ENCODE measurements around the gene KCNE4.

KCNE4 gene

DNA sequence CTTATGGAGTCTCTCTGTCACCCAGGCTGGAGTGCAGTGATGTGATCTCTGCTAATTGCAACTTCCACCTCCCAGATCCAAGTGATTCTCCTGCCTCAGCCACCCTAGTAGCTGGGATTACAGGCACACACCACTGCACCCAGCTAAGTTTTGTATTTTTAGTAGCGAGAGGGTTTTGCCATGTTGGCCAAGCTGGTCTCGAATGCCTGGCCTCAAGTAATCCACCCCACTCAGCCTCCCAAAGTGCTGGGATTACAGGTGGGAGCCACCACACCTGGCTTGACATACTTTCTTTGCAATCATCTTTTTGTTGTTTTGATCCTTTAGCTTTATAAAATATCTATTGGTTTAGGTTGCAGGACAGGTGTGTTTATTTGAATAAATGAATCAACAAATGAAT is 9.7 kb upstream of the KCNE4 start:
- no peak overlapping the region for H3K27ac ChIP-seq (ENCODE audit: low read depth, low read length)

DNA sequence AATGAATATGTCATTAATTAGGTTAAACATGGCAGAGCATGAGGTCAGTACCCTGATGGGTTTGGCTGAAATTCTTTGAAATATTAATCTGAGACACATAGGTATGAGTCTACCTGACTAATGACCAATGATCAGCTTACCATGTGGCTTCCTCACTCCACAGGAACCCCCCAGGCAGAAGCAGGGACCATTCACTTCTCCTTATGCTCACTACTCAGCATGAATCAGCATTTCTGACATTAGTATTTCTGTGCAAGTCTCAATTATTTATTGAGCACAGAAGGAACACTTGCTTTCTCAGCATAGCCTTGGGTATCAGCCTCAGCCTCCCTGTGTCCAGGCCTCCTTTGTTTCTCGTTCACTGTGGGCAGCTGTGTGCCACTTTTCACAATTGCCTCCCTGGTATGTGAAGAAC is 9.3 kb upstream of the KCNE4 start:
- TF ChIP-seq, protein P1, sequence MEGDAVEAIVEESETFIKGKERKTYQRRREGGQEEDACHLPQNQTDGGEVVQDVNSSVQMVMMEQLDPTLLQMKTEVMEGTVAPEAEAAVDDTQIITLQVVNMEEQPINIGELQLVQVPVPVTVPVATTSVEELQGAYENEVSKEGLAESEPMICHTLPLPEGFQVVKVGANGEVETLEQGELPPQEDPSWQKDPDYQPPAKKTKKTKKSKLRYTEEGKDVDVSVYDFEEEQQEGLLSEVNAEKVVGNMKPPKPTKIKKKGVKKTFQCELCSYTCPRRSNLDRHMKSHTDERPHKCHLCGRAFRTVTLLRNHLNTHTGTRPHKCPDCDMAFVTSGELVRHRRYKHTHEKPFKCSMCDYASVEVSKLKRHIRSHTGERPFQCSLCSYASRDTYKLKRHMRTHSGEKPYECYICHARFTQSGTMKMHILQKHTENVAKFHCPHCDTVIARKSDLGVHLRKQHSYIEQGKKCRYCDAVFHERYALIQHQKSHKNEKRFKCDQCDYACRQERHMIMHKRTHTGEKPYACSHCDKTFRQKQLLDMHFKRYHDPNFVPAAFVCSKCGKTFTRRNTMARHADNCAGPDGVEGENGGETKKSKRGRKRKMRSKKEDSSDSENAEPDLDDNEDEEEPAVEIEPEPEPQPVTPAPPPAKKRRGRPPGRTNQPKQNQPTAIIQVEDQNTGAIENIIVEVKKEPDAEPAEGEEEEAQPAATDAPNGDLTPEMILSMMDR (IDR thresholded peaks at IDR 0.05; ENCODE audit: low read depth, low read length, poor library complexity, severe bottlenecking): no peak
- H3K4me1 ChIP-seq (ENCODE audit: control insufficient read depth, low read length): peaks cover 11% of the 10 kb centered on the region
- H3K4me2 ChIP-seq (ENCODE audit: low read length): no peak overlapping the region
- H3K9me2 ChIP-seq (replicated peaks; ENCODE audit: control insufficient read depth, low read length): no peaks in the 10 kb centered on the region
- H3K27ac ChIP-seq (ENCODE audit: low read depth, low read length): no peak overlapping the region
- H3K27me3 ChIP-seq (ENCODE audit: control insufficient read depth, low read length): no peaks in the 10 kb centered on the region
- no peak overlapping the region for H3K4me3 ChIP-seq (ENCODE audit: low read length)
- H3K36me3 ChIP-seq (ENCODE audit: control insufficient read depth, low read length): no peaks in the 10 kb centered on the region
- H3K9me3 ChIP-seq (ENCODE audit: control insufficient read depth, insufficient read depth, low read length): no peaks in the 10 kb centered on the region
- H3F3A ChIP-seq (ENCODE audit: control insufficient read depth, insufficient read depth): no peaks in the 10 kb centered on the region
- H4K20me1 ChIP-seq (ENCODE audit: control insufficient read depth, insufficient read depth, low read depth, low read length): no peaks in the 10 kb centered on the region
- H3K79me2 ChIP-seq (ENCODE audit: control insufficient read depth, low read length): no peaks in the 10 kb centered on the region

More for the DNA sequence above, 9.7 kb upstream of the KCNE4 start:
- H3K9me2 ChIP-seq (replicated peaks; ENCODE audit: control insufficient read depth, low read length): no peaks in the 10 kb centered on the region
- H3K27me3 ChIP-seq (ENCODE audit: control insufficient read depth, low read length): no peaks in the 10 kb centered on the region
- no peaks in the 10 kb centered on the region for H3K79me2 ChIP-seq (ENCODE audit: control insufficient read depth, low read length)
- no peak overlapping the region for H3K4me2 ChIP-seq (ENCODE audit: low read length)
- H3F3A ChIP-seq (ENCODE audit: control insufficient read depth, insufficient read depth): no peaks in the 10 kb centered on the region
- no peaks in the 10 kb centered on the region for H3K9me3 ChIP-seq (ENCODE audit: control insufficient read depth, insufficient read depth, low read length)
- peaks cover 11% of the 10 kb centered on the region for H3K4me1 ChIP-seq (ENCODE audit: control insufficient read depth, low read length)
- H3K4me3 ChIP-seq (ENCODE audit: low read length): no peak overlapping the region
- H3K36me3 ChIP-seq (ENCODE audit: control insufficient read depth, low read length): no peaks in the 10 kb centered on the region
- no peaks in the 10 kb centered on the region for H4K20me1 ChIP-seq (ENCODE audit: control insufficient read depth, insufficient read depth, low read depth, low read length)
- TF ChIP-seq, protein P1 (IDR thresholded peaks at IDR 0.05; ENCODE audit: low read depth, low read length, poor library complexity, severe bottlenecking): no peak
- no peak for TF ChIP-seq EZH2phosphoT487 (IDR thresholded peaks at IDR 0.05; ENCODE audit: borderline replicate concordance, low read length)

DNA sequence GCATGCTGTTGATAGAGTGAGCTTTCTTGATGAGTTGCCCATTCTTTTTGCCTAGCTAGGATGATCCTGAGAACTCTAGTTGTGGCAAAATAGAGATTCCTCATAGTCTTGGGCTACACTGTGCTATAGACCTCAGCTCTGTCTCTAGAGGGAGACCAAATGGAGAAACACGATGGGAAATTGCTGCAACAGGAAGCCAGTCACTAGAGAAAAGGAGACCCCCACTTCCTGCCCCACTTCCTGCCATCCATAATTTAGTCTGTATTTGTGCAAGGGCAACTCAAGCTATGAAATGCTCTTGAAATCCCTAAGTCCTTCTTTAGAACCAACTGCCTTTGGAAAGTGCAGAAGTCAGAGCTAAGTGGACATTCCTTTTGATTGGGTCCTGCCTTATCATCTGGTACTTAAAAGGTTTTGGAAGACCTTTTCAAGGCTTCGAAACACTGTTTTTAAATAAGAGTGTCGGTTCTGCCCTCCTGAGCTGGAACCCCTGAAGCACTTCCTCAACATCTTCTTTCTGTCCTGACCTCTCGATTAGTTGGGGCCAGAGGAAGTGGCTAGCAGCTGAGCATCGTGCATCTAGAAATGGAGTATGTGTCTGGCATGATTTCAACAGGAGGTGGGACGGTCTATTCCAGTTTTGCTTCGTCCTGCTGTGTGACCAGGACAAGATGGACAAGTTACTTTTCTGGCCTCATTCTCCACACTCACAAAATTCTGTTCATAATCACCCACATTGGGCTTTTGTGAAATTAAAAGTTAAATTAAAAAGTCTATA is 8.6 kb upstream of the KCNE4 start:
- Histone ChIP-seq H3K27ac (ENCODE audit: low read depth, low read length) (no peak overlapping the region), H3K27me3 (ENCODE audit: control insufficient read depth, low read length) (no peaks in the 10 kb centered on the region), H3K9me2 (replicated peaks; ENCODE audit: control insufficient read depth, low read length) (no peaks in the 10 kb centered on the region), H3K9me3 (ENCODE audit: control insufficient read depth, insufficient read depth, low read length) (no peaks in the 10 kb centered on the region), H3K36me3 (ENCODE audit: control insufficient read depth, low read length) (no peaks in the 10 kb centered on the region), H3K4me1 (ENCODE audit: control insufficient read depth, low read length) (peaks cover 11% of the 10 kb centered on the region), H3F3A (ENCODE audit: control insufficient read depth, insufficient read depth) (no peaks in the 10 kb centered on the region), H3K4me3 (ENCODE audit: low read length) (no peak overlapping the region), H3K4me2 (ENCODE audit: low read length) (peak overlapping the region; percentile 10; the same call in 1 of the 2 replicates), H4K20me1 (ENCODE audit: control insufficient read depth, insufficient read depth, low read depth, low read length) (no peaks in the 10 kb centered on the region), H3K79me2 (ENCODE audit: control insufficient read depth, low read length) (no peaks in the 10 kb centered on the region)
- TF ChIP-seq, protein P1 (IDR thresholded peaks at IDR 0.05; ENCODE audit: low read depth, low read length, poor library complexity, severe bottlenecking): no peak
- TF ChIP-seq EZH2phosphoT487 (IDR thresholded peaks at IDR 0.05; ENCODE audit: borderline replicate concordance, low read length): no peak
